ENCODE data around the gene SLC37A1.

DNA sequence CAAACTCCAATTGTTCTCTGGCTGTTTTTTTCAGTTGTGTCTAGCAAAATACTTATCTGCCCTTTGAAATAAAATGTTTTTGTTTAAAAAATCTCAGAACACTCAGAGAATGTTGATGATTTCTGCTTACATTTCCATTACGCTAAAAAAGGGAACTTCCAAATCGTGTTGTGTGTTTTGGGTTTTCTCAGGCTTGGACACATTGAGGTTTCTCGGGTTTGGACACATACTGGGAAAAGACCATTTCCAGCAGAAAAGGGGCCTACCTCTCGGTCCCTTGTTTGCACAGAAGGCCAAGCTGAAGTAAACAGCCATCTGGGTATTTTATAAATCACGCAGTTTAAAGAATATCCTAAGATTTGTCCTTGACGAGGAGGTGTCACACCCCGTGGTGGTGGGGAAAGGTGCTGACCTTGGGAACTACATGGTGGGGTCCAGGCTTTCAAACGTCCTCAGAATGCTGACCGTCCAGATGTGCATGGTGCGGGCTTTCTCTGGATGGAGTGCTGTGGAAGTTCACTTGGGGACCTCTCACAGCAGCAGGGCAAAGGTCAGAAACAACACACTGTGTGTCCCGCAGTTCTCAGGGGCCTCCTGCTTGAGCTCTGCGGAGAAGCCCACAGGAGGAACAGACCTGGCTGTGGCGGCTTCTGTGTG lies 67.8 kb downstream of the SLC37A1 start:
- TF ChIP-seq, protein P1, sequence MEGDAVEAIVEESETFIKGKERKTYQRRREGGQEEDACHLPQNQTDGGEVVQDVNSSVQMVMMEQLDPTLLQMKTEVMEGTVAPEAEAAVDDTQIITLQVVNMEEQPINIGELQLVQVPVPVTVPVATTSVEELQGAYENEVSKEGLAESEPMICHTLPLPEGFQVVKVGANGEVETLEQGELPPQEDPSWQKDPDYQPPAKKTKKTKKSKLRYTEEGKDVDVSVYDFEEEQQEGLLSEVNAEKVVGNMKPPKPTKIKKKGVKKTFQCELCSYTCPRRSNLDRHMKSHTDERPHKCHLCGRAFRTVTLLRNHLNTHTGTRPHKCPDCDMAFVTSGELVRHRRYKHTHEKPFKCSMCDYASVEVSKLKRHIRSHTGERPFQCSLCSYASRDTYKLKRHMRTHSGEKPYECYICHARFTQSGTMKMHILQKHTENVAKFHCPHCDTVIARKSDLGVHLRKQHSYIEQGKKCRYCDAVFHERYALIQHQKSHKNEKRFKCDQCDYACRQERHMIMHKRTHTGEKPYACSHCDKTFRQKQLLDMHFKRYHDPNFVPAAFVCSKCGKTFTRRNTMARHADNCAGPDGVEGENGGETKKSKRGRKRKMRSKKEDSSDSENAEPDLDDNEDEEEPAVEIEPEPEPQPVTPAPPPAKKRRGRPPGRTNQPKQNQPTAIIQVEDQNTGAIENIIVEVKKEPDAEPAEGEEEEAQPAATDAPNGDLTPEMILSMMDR (conservative IDR thresholded peaks at IDR 0.05; ENCODE audit: low read length) = no peak
- TF ChIP-seq EZH2phosphoT487 (IDR thresholded peaks at IDR 0.05; ENCODE audit: borderline replicate concordance) = no peak

Measured in Loucy (cell line).